A549 (cell line): ENCODE measurements around the gene PRRX1. TPM values are rescaled to one million over a fixed set of nuclear protein-coding genes. Genes with fewer than 3 reads are reported as not detected.
A peak's percentile ranks its signal among the peaks of the same experiment; 100 is the strongest.

Experiments used
- ATAC-seq, 2 experiments: fragments of 200-7000 bp in 1 of 2; fragments of >200 bp in 1 of 2; cut with Nextera tagmentation in 1 of 2; cut with Tn5 transposase in 1 of 2; 3 replicates each; pipeline versions ENCODE4 v1.8.0 to v1.9.1; 2018 to 2020; ENCODE audit warnings: mild to moderate bottlenecking in 1 of 2, moderate library complexity in 1 of 2
- CTCF ChIA-PET: fragments of 300-600 bp; sonication (Branson Sonifier 250); formaldehyde crosslinking; extraction: SDS; loops from one replicate; lab custom pipeline; 2021; ENCODE audit warnings: antibody characterized with exemption, inconsistent platforms; lab: Yijun Ruan, JAX
- POLR2A ChIA-PET: fragments of 350-600 bp; formaldehyde crosslinking; extraction: SDS; loops from one replicate; lab custom pipeline; 2021; ENCODE audit warnings: antibody characterized with exemption, inconsistent platforms; lab: Yijun Ruan, JAX
- DNase-seq, 2 experiments: peaks; one replicate each; pipeline versions ENCODE4 v3.0.0 to v3.0.0-alpha.2; 2011 to 2016; ENCODE audit warnings: low read depth in 1 of 2, low spot score in 1 of 2
- FAIRE-seq: peaks from 2 replicates; lab custom pipeline; 2011; peaks lifted over from hg19 to GRCh38; lab: Jason Lieb, UNC
- H3K27ac ChIP-seq, 2 experiments: fragments of >200 bp; sonication (Bioruptor Twin); formaldehyde crosslinking; 3 replicates each; pipeline ENCODE4 v1.5.1; 2016 to 2017
- H3K4me1 ChIP-seq: fragments of >200 bp; sonication (Bioruptor Twin); formaldehyde crosslinking; 3 replicates; pipeline ENCODE4 v1.6.1; 2016
- H3K4me2 ChIP-seq: fragments of >200 bp; sonication (Bioruptor Twin); formaldehyde crosslinking; 3 replicates; pipeline ENCODE4 v1.6.1; 2016
- H3K4me3 ChIP-seq: fragments of >200 bp; sonication (Bioruptor Twin); formaldehyde crosslinking; 3 replicates; pipeline ENCODE4 v1.5.1; 2016
- H3K9me3 ChIP-seq: fragments of >200 bp; sonication (Bioruptor Twin); formaldehyde crosslinking; 3 replicates; pipeline ENCODE4 v1.6.1; 2016
- ATOH8 ChIP-seq: fragments of 250-450 bp; sonication (Bioruptor Pico); IDR thresholded peaks from 2 replicates; pipeline ENCODE4 v1.5.0; 2020; ENCODE audit warnings: low read depth, mild to moderate bottlenecking, moderate library complexity
- BHLHE40 ChIP-seq: IDR thresholded peaks from 2 replicates; pipeline ENCODE4 v1.6.1; 2012; ENCODE audit warnings: low read depth, low read length, inconsistent platforms
- EHF ChIP-seq: fragments of 250-450 bp; sonication (Bioruptor Pico); IDR thresholded peaks from 2 replicates; pipeline ENCODE4 v1.5.0; 2020; ENCODE audit warnings: mild to moderate bottlenecking
- ESRRA ChIP-seq: fragments of 150-350 bp; IDR thresholded peaks from 2 replicates; pipeline ENCODE4 v1.6.1; 2014; ENCODE audit warnings: mild to moderate bottlenecking, low read length, borderline replicate concordance
- FOSB ChIP-seq: fragments of 250-450 bp; sonication (Bioruptor Pico); IDR thresholded peaks from 2 replicates; pipeline ENCODE4 v1.5.0; 2020; ENCODE audit warnings: mild to moderate bottlenecking, moderate library complexity
- FOXS1 ChIP-seq: fragments of 250-450 bp; sonication (Bioruptor Pico); IDR thresholded peaks from 2 replicates; pipeline ENCODE4 v1.5.0; 2020; ENCODE audit warnings: mild to moderate bottlenecking, moderate library complexity
- HDAC2 ChIP-seq: fragments of 200-600 bp; sonication (generic); IDR thresholded peaks from 2 replicates; pipeline ENCODE4 v1.6.1; 2016
- HES2 ChIP-seq: fragments of >200 bp; sonication (Bioruptor Twin); formaldehyde crosslinking; IDR thresholded peaks from 2 replicates; pipeline ENCODE4 v1.6.1; 2016
- HOXB13 ChIP-seq: fragments of 250-450 bp; sonication (Bioruptor Pico); IDR thresholded peaks from 2 replicates; pipeline ENCODE4 v1.5.0; 2020; ENCODE audit warnings: low read depth, mild to moderate bottlenecking, moderate library complexity
- MAFK ChIP-seq: fragments of 450-650 bp; IDR thresholded peaks from 2 replicates; pipeline ENCODE4 v1.6.1; 2014; ENCODE audit not compliant: partially characterized antibody
- MAZ ChIP-seq: fragments of 150-350 bp; IDR thresholded peaks from 2 replicates; pipeline ENCODE4 v1.6.1; 2014; ENCODE audit warnings: antibody characterized with exemption, low read depth, low read length, borderline replicate concordance
- NFE2L2 ChIP-seq: fragments of 150-350 bp; conservative IDR thresholded peaks from 2 replicates; pipeline ENCODE4 v1.6.1; 2014; ENCODE audit warnings: low read length
- NPAS2 ChIP-seq: fragments of 250-450 bp; sonication (Bioruptor Pico); IDR thresholded peaks from 2 replicates; pipeline ENCODE4 v1.8.0; 2022; ENCODE audit warnings: mild to moderate bottlenecking, moderate library complexity, borderline replicate concordance
- POLR2AphosphoS2 ChIP-seq: conservative IDR thresholded peaks from 2 replicates; pipeline ENCODE4 v1.6.1; 2012; ENCODE audit warnings: low read length, improper control_type of control experiment, inconsistent platforms
- RARB ChIP-seq: fragments of 250-450 bp; sonication (Bioruptor Pico); IDR thresholded peaks from 2 replicates; pipeline ENCODE4 v1.8.0; 2021; ENCODE audit warnings: mild to moderate bottlenecking, moderate library complexity
- RCOR1 ChIP-seq: fragments of 150-350 bp; IDR thresholded peaks from 2 replicates; pipeline ENCODE4 v1.6.1; 2014; ENCODE audit warnings: antibody characterized with exemption, low read length, low read depth
- RNF2 ChIP-seq: fragments of 200-600 bp; sonication (generic); IDR thresholded peaks from 2 replicates; pipeline ENCODE4 v1.6.1; 2016; ENCODE audit warnings: low read depth, mild to moderate bottlenecking, antibody characterized with exemption, moderate library complexity, borderline replicate concordance
- TP53 ChIP-seq: fragments of 250-450 bp; sonication (Bioruptor Pico); IDR thresholded peaks from 2 replicates; pipeline ENCODE4 v1.5.0; 2021; ENCODE audit warnings: mild to moderate bottlenecking, moderate library complexity
- ZFP36 ChIP-seq: fragments of 450-650 bp; IDR thresholded peaks from 2 replicates; pipeline ENCODE4 v1.6.1; 2014; ENCODE audit warnings: borderline replicate concordance; ENCODE audit not compliant: partially characterized antibody
- whole genome bisulfite sequencing: methylation state at CpG from one replicate; pipeline ENCODE4 v1.1.6; 2017; ENCODE audit errors: missing lambda C conversion rate; 5-methylcytosine and 5-hydroxymethylcytosine counted together
- polyA plus RNA-seq, 4 experiments: library from polyadenylated mRNA; depleted of rRNA in 3 of 4; stranded (reverse); fragments of >200 nt; fragmentation: RNase III in 1 of 4; extraction: RNeasy Plus Mini Kit Qiagen cat#74134 plus additional on column Dnase treatment in 1 of 4; gene quantifications; 2 replicates in 3 of 4; 3 replicates in 1 of 4; pipeline ENCODE4 v1.2.3, GENCODE V29; 2011 to 2017
- TF ChIP-seq, protein P1 (sequence below): fragments of 450-650 bp; IDR thresholded peaks from 2 replicates; pipeline ENCODE4 v1.6.1; 2014; ENCODE audit warnings: antibody characterized with exemption
- TF ChIP-seq, protein P2 (sequence below): fragments of 200-600 bp; sonication (generic); IDR thresholded peaks from 2 replicates; pipeline ENCODE4 v1.6.1; 2016; ENCODE audit warnings: antibody characterized with exemption, mild to moderate bottlenecking, moderate library complexity
- TF ChIP-seq, protein P3 (sequence below): IDR thresholded peaks from 2 replicates; pipeline ENCODE4 v1.6.1; 2012; ENCODE audit warnings: low read depth, borderline replicate concordance
- TF ChIP-seq, protein P4 (sequence below): fragments of >200 bp; sonication (Bioruptor Twin); formaldehyde crosslinking; IDR thresholded peaks from 3 replicates; pipeline ENCODE4 v1.5.1; 2016
- TF ChIP-seq, protein P5 (sequence below): fragments of >200 bp; sonication (Bioruptor Twin); formaldehyde crosslinking; IDR thresholded peaks from 3 replicates; pipeline ENCODE4 v1.6.1; 2016

The PRRX1 gene
- polyA plus RNA-seq, 2 of the 4 experiments (the other 2 are of a cell fraction): 0.14 TPM; not detected in 1

DNA sequence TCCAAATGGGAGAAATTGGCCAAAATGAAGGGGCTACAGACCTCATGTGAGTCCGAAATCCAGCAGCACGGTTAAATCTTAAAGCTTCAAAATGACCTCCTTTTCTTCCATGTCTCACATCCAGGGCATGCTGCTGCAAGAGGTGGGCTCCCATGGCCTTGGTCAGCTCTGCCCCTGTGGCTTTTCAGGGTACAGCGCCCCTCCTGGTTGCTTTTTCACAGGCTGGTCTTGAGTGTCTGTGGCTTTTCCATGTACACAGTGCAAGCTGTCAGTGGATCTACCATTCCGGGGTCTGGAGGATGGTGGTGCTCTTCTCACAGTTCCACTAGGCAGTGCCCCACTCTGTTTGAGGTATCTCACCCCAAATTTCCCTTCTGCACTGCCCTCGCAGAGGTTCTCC, 78.7 kb downstream of the PRRX1 start:
- no peaks in the 10 kb centered on the region for H3K9me3 ChIP-seq
- WGBS: 10% methylated on average over 5 of the region's 5 CpGs
- H3K27ac ChIP-seq: no peak overlapping the region
- DNase-seq (no peak), FAIRE-seq (no peak), ATAC-seq (no peak)
- no peaks in the 10 kb centered on the region for H3K4me1 ChIP-seq
- H3K4me2 ChIP-seq: no peak overlapping the region
- no peak overlapping the region for H3K4me3 ChIP-seq
- POLR2A ChIA-PET: no interaction called here
- no peak for TF ChIP-seq TP53 (CRISPR knock-in tag)
- no peak for TF ChIP-seq EHF (CRISPR knock-in tag)
- TF ChIP-seq RNF2: no peak
- TF ChIP-seq HDAC2: no peak
- TF ChIP-seq, protein P1, sequence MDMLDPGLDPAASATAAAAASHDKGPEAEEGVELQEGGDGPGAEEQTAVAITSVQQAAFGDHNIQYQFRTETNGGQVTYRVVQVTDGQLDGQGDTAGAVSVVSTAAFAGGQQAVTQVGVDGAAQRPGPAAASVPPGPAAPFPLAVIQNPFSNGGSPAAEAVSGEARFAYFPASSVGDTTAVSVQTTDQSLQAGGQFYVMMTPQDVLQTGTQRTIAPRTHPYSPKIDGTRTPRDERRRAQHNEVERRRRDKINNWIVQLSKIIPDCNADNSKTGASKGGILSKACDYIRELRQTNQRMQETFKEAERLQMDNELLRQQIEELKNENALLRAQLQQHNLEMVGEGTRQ: no peak
- TF ChIP-seq, protein P2, sequence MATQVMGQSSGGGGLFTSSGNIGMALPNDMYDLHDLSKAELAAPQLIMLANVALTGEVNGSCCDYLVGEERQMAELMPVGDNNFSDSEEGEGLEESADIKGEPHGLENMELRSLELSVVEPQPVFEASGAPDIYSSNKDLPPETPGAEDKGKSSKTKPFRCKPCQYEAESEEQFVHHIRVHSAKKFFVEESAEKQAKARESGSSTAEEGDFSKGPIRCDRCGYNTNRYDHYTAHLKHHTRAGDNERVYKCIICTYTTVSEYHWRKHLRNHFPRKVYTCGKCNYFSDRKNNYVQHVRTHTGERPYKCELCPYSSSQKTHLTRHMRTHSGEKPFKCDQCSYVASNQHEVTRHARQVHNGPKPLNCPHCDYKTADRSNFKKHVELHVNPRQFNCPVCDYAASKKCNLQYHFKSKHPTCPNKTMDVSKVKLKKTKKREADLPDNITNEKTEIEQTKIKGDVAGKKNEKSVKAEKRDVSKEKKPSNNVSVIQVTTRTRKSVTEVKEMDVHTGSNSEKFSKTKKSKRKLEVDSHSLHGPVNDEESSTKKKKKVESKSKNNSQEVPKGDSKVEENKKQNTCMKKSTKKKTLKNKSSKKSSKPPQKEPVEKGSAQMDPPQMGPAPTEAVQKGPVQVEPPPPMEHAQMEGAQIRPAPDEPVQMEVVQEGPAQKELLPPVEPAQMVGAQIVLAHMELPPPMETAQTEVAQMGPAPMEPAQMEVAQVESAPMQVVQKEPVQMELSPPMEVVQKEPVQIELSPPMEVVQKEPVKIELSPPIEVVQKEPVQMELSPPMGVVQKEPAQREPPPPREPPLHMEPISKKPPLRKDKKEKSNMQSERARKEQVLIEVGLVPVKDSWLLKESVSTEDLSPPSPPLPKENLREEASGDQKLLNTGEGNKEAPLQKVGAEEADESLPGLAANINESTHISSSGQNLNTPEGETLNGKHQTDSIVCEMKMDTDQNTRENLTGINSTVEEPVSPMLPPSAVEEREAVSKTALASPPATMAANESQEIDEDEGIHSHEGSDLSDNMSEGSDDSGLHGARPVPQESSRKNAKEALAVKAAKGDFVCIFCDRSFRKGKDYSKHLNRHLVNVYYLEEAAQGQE: no peak
- TF ChIP-seq RARB: no peak
- no peak for TF ChIP-seq NPAS2 (CRISPR knock-in tag)
- TF ChIP-seq, protein P3, sequence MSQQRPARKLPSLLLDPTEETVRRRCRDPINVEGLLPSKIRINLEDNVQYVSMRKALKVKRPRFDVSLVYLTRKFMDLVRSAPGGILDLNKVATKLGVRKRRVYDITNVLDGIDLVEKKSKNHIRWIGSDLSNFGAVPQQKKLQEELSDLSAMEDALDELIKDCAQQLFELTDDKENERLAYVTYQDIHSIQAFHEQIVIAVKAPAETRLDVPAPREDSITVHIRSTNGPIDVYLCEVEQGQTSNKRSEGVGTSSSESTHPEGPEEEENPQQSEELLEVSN: no peak
- CTCF ChIA-PET: interaction anchor here (0.6 kb wide), 1 partner anchor 219 kb away, joined by 3 read pairs; no protein-coding TSS in a partner anchor

- whole genome bisulfite sequencing: 0% methylated on average over 1 of the region's 1 CpG
- no peak for ATAC-seq
Observed at GRCh38 chr1:170743083-170743482, 79.2 kb downstream of the PRRX1 start.

GRCh38 chr1:170749549-170749948, 85.6 kb downstream of the PRRX1 start:
- Histone ChIP-seq H3K27ac (no peak overlapping the region), H3K9me3 (no peaks in the 10 kb centered on the region), H3K4me1 (no peaks in the 10 kb centered on the region), H3K4me2 (no peak overlapping the region), H3K4me3 (no peak overlapping the region)
- WGBS: 9% methylated on average over 2 of the region's 2 CpGs
- CTCF ChIA-PET: no interaction called here
- DNase-seq (no peak), ATAC-seq (no peak), FAIRE-seq (no peak)
- POLR2A ChIA-PET: no interaction called here
- no peak for TF ChIP-seq FOSB (CRISPR knock-in tag)
- no peak for TF ChIP-seq HOXB13 (CRISPR knock-in tag)
- TF ChIP-seq POLR2AphosphoS2: no peak
- no peak for TF ChIP-seq MAZ
- no peak for TF ChIP-seq RCOR1
- TF ChIP-seq NFE2L2: no peak
- no peak for TF ChIP-seq TP53 (CRISPR knock-in tag)
- no peak for TF ChIP-seq ESRRA
- no peak for TF ChIP-seq FOXS1 (CRISPR knock-in tag)
- TF ChIP-seq MAFK: no peak
- TF ChIP-seq, protein P4, sequence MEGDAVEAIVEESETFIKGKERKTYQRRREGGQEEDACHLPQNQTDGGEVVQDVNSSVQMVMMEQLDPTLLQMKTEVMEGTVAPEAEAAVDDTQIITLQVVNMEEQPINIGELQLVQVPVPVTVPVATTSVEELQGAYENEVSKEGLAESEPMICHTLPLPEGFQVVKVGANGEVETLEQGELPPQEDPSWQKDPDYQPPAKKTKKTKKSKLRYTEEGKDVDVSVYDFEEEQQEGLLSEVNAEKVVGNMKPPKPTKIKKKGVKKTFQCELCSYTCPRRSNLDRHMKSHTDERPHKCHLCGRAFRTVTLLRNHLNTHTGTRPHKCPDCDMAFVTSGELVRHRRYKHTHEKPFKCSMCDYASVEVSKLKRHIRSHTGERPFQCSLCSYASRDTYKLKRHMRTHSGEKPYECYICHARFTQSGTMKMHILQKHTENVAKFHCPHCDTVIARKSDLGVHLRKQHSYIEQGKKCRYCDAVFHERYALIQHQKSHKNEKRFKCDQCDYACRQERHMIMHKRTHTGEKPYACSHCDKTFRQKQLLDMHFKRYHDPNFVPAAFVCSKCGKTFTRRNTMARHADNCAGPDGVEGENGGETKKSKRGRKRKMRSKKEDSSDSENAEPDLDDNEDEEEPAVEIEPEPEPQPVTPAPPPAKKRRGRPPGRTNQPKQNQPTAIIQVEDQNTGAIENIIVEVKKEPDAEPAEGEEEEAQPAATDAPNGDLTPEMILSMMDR: no peak
- no peak for TF ChIP-seq BHLHE40
- no peak for TF ChIP-seq HES2
- TF ChIP-seq, protein P5, sequence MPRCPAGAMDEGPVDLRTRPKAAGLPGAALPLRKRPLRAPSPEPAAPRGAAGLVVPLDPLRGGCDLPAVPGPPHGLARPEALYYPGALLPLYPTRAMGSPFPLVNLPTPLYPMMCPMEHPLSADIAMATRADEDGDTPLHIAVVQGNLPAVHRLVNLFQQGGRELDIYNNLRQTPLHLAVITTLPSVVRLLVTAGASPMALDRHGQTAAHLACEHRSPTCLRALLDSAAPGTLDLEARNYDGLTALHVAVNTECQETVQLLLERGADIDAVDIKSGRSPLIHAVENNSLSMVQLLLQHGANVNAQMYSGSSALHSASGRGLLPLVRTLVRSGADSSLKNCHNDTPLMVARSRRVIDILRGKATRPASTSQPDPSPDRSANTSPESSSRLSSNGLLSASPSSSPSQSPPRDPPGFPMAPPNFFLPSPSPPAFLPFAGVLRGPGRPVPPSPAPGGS: no peak
- no peak for TF ChIP-seq NPAS2 (CRISPR knock-in tag)

More at GRCh38 chr1:170743083-170743482, 79.2 kb downstream of the PRRX1 start:
- H3K4me2 ChIP-seq: no peak overlapping the region
- no peak overlapping the region for H3K27ac ChIP-seq
- no peak for DNase-seq
- TF ChIP-seq ZFP36 (peak; percentile 43), ATOH8 (CRISPR knock-in tag) (no peak)
- POLR2A ChIA-PET: no interaction called here
- H3K4me3 ChIP-seq: no peak overlapping the region
- H3K9me3 ChIP-seq: no peaks in the 10 kb centered on the region
- no peaks in the 10 kb centered on the region for H3K4me1 ChIP-seq
- CTCF ChIA-PET: no interaction called here
- FAIRE-seq: no peak
